Kidney epithelial cell (primary cell): ENCODE measurements around the gene MLN. TPM values are rescaled to one million over a fixed set of nuclear protein-coding genes. Genes with fewer than 3 reads are reported as not detected.

Experiments
- DNase-seq: peaks from one replicate; pipeline ENCODE4 v3.0.0-alpha.2; 2010; ENCODE audit warnings: low read depth
- H3K27me3 ChIP-seq: 2 replicates; pipeline ENCODE4 v1.6.0; 2011; ENCODE audit warnings: low read length; ENCODE audit not compliant: control insufficient read depth, insufficient read depth
- H3K36me3 ChIP-seq: 2 replicates; pipeline ENCODE4 v1.5.1; 2011; ENCODE audit warnings: low read length; ENCODE audit not compliant: control insufficient read depth, insufficient read depth
- H3K4me3 ChIP-seq: 2 replicates; pipeline ENCODE4 v1.5.1; 2011; ENCODE audit warnings: low read depth, mild to moderate bottlenecking, control low read depth, low read length
- total RNA-seq: library from RNA; depleted of rRNA; stranded (reverse); fragments of >200 nt; gene quantifications from 2 replicates; pipeline ENCODE4 v1.2.3, GENCODE V29; 2015
- TF ChIP-seq, protein P1 (sequence below): IDR thresholded peaks from 2 replicates; pipeline ENCODE4 v1.5.1; 2011; ENCODE audit warnings: mild to moderate bottlenecking, moderate library complexity, low read length, control low read depth, inconsistent platforms; ENCODE audit not compliant: insufficient read depth, poor library complexity, severe bottlenecking

MLN gene
- total RNA-seq, 1 donor from 2014 or later = not detected

DNA sequence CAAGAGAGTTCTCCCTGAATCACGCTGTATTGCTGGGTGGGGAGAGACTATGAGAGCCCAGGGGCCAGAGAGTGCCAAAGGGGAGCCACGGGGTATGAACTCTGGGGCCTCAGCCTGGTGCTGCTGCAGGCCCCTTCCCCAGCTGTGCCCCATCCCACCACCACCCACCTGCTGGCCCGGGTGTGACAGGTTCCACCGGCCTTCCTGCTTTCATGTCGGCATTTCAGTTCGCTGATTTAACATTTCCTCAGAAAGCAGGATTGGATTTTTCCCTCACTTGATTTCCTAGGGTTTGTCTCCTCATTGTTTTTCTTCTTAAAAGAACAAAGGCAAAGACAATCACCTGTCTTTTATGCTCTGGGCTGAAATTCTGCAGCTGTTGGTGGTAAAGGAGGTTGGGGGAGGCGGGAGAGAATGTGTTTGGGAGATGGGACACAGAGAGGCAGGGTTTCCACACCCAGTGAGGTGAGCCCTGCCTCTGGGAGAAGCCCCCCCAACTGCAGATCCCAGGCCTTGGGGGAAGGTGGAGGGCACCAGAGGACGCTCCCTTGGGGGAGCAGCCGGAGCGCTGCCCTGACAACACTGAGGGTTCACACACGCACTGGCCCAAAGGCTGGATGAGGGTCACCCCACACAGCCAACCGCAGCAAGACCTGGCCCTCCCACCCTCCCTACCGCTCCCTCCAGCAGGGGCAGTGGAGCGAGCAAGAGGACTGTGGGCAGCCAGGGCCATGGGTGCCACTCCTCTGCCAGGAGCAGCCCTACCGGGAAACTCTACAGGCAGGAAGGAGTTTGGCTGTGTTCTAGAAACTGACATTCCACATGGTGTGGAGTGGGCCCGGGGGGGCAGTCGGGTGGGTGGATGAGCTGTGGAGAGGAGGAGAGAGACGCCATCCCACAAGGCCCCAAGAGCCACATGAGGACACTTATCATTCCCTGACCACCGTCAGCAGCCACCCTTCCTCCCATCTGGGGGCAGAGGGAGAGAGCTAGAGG is 10.5 kb upstream of the MLN start:
- Histone ChIP-seq H3K27me3 (peaks cover 30% of the 10 kb centered on the region), H3K4me3 (no peak overlapping the region), H3K36me3 (no peaks in the 10 kb centered on the region)
- TF ChIP-seq, protein P1, sequence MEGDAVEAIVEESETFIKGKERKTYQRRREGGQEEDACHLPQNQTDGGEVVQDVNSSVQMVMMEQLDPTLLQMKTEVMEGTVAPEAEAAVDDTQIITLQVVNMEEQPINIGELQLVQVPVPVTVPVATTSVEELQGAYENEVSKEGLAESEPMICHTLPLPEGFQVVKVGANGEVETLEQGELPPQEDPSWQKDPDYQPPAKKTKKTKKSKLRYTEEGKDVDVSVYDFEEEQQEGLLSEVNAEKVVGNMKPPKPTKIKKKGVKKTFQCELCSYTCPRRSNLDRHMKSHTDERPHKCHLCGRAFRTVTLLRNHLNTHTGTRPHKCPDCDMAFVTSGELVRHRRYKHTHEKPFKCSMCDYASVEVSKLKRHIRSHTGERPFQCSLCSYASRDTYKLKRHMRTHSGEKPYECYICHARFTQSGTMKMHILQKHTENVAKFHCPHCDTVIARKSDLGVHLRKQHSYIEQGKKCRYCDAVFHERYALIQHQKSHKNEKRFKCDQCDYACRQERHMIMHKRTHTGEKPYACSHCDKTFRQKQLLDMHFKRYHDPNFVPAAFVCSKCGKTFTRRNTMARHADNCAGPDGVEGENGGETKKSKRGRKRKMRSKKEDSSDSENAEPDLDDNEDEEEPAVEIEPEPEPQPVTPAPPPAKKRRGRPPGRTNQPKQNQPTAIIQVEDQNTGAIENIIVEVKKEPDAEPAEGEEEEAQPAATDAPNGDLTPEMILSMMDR = no peak
- DNase-seq = no peak

GRCh38 chr6:33813246-33813904 is 9.6 kb upstream of the MLN start:
- H3K27me3 ChIP-seq = peaks cover 33% of the 10 kb centered on the region
- H3K4me3 ChIP-seq = no peak overlapping the region

GRCh38 chr6:33812669-33813068 is 8.9 kb upstream of the MLN start:
- TF ChIP-seq, protein P1 = peak; percentile 47

More at GRCh38 chr6:33813246-33813904, 9.6 kb upstream of the MLN start:
- DNase-seq = no peak
- TF ChIP-seq, protein P1 = no peak
- H3K36me3 ChIP-seq = no peaks in the 10 kb centered on the region

GRCh38 chr6:33809594-33809993 is 5.8 kb upstream of the MLN start:
- peaks cover 31% of the 10 kb centered on the region for H3K27me3 ChIP-seq
- TF ChIP-seq, protein P1 = no peak
- H3K36me3 ChIP-seq = no peaks in the 10 kb centered on the region
- no peak for DNase-seq
- H3K4me3 ChIP-seq = no peak overlapping the region

More at GRCh38 chr6:33812669-33813068, 8.9 kb upstream of the MLN start:
- H3K36me3 ChIP-seq = no peaks in the 10 kb centered on the region
- peaks cover 37% of the 10 kb centered on the region for H3K27me3 ChIP-seq
- peak; percentile 14 for DNase-seq
- H3K4me3 ChIP-seq = no peak overlapping the region

DNA sequence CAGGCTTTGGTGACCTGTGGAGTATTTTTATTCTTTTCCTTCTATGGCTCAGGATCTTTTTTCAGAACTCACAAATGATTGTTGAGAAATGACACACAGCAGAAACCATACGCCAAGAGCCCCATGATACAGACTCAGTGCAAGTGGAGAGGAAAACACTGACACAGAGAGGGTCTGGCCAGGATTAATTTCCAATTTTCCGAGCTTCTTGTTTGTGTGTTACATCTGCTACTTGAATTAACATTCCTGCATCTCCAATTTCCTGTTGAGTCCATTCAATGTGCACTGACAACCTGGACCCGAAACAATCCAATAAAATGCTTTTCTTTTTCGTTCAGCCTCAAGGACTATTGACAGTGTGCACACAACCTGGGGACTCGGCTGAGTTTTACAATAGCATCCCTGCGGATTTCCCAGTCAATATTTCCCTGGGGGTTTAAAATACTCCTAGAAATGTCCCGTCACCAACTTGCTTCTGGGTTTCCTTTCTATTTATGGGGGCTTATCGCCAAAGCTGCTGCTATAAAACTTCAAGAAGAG is 4.9 kb upstream of the MLN start:
- no peak for DNase-seq
- TF ChIP-seq, protein P1 = no peak
- H3K36me3 ChIP-seq = no peaks in the 10 kb centered on the region
- no peak overlapping the region for H3K4me3 ChIP-seq
- H3K27me3 ChIP-seq = peaks cover 32% of the 10 kb centered on the region
